HG03558 (cell line): ENCODE measurements around the gene MINDY3.
"Not testable (repeated sequence)": the region's sequence is repeated elsewhere in the genome, so short reads cannot be mapped to it uniquely, and the experiment has no call there.

Source experiments
- ATAC-seq: cut with Tn5 transposase; IDR thresholded peaks from one replicate; pipeline ENCODE4 v1.9.1; 2021; ENCODE audit warnings: moderate number of reproducible peaks; ENCODE audit not compliant: unreplicated experiment; ENCODE audit errors: extremely low read depth

The MINDY3 gene

GRCh38 chr10:15858861-15859281, 1.4 kb downstream of the MINDY3 start:
- ATAC-seq, result no peak

GRCh38 chr10:15857107-15857575, 3.2 kb downstream of the MINDY3 start:
- ATAC-seq, result no peak

GRCh38 chr10:15856328-15857015, 3.8 kb downstream of the MINDY3 start:
- no peak for ATAC-seq

GRCh38 chr10:15853800-15854199, 6.5 kb downstream of the MINDY3 start:
- ATAC-seq, result no peak

GRCh38 chr10:15852111-15852557, 8.2 kb downstream of the MINDY3 start:
- ATAC-seq, result no peak

- ATAC-seq, result not testable (repeated sequence)
These were observed 9.8 kb downstream of the MINDY3 start for GRCh38 chr10:15850337-15850978.

- no peak for ATAC-seq
These were observed 11.0 kb downstream of the MINDY3 start for GRCh38 chr10:15849316-15849715.

GRCh38 chr10:15847481-15847880, 12.8 kb downstream of the MINDY3 start:
- ATAC-seq, result no peak

GRCh38 chr10:15844517-15844916, 15.8 kb downstream of the MINDY3 start:
- no peak for ATAC-seq

- ATAC-seq, result no peak
These were observed 16.6 kb downstream of the MINDY3 start for GRCh38 chr10:15843695-15844094.

- ATAC-seq, result no peak
These were observed 17.6 kb downstream of the MINDY3 start for GRCh38 chr10:15842556-15843169.

- no peak for ATAC-seq
These were observed 18.6 kb downstream of the MINDY3 start for GRCh38 chr10:15841696-15842095.

- no peak for ATAC-seq
These were observed 23.5 kb downstream of the MINDY3 start for GRCh38 chr10:15836807-15837206.

GRCh38 chr10:15829495-15829894, 30.8 kb downstream of the MINDY3 start:
- no peak for ATAC-seq

GRCh38 chr10:15824498-15824897, 35.8 kb downstream of the MINDY3 start:
- ATAC-seq, result no peak

GRCh38 chr10:15822131-15822530, 38.2 kb downstream of the MINDY3 start:
- no peak for ATAC-seq

- no peak for ATAC-seq
These were observed 39.1 kb downstream of the MINDY3 start for GRCh38 chr10:15821046-15821683.

GRCh38 chr10:15817409-15818046, 42.8 kb downstream of the MINDY3 start:
- no peak for ATAC-seq

GRCh38 chr10:15815242-15815885, 44.9 kb downstream of the MINDY3 start:
- ATAC-seq, result no peak

GRCh38 chr10:15814565-15814964, 45.7 kb downstream of the MINDY3 start:
- no peak for ATAC-seq
